ENCODE measurements around the gene TXLNA.

Gene TXLNA

DNA sequence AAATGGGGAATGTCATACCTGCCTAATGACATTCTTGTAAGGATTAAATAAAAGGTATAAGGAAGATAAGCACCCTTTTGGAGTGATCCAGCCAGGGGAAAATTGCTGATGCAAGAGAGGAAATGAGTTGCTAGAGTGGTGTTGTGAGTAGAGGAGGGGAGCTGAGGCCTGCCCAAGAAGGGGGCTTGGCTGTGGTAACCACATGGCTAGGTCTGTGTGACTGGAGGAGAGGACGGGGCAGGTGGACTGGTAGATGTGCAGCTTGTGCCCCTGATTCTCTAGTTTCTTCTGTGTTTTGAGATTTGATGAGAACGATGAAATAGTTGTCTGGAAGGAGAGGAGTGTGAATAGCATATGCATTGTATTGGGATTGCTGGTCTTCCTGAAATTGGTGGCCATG, 6.6 kb downstream of the TXLNA start:
- no peak overlapping the region for H3K18ac ChIP-seq (ENCODE audit: low read length)
- peaks cover 4% of the 10 kb centered on the region for H3K4me1 ChIP-seq (ENCODE audit: control insufficient read depth, low read depth, low read length)
- no peak overlapping the region for H2BK5ac ChIP-seq (ENCODE audit: low read length)
- no peak overlapping the region for H3K27ac ChIP-seq (ENCODE audit: low read depth, low read length)
- WGBS (ENCODE audit: extremely low coverage, insufficient coverage, low lambda C conversion rate), result 100% methylated on average over 1 of the region's 2 CpGs
- H3K23ac ChIP-seq (ENCODE audit: low read length), result no peak overlapping the region
- H3K4ac ChIP-seq (ENCODE audit: low read depth, low read length), result no peak overlapping the region
- H3K4me2 ChIP-seq (ENCODE audit: low read length), result no peak overlapping the region
- H3K79me1 ChIP-seq (ENCODE audit: low read length), result peaks cover 25% of the 10 kb centered on the region
- peak; percentile 64 for DNase-seq
- H4K8ac ChIP-seq (ENCODE audit: low read depth, low read length), result no peak overlapping the region
- no peak overlapping the region for H4K5ac ChIP-seq (ENCODE audit: low read length)
- H2AK5ac ChIP-seq (ENCODE audit: low read length), result no peak overlapping the region
- peaks cover 28% of the 10 kb centered on the region for H3K79me2 ChIP-seq (ENCODE audit: control insufficient read depth, insufficient read depth, low read length)
- H3K36me3 ChIP-seq (ENCODE audit: control insufficient read depth, insufficient read depth, low read length), result peaks cover 33% of the 10 kb centered on the region
- H3K9ac ChIP-seq (ENCODE audit: low read length), result peak overlapping the region; percentile 31
- H2BK120ac ChIP-seq (ENCODE audit: low read depth, low read length), result no peak overlapping the region
- no peak overlapping the region for H2BK15ac ChIP-seq (replicated peaks; ENCODE audit: low read depth)
- H3K56ac ChIP-seq (ENCODE audit: low read length), result no peak overlapping the region
- no peaks in the 10 kb centered on the region for H3K27me3 ChIP-seq (ENCODE audit: insufficient read depth, low read length, poor library complexity)
- no peak overlapping the region for H3K4me3 ChIP-seq (ENCODE audit: low read length)

DNA sequence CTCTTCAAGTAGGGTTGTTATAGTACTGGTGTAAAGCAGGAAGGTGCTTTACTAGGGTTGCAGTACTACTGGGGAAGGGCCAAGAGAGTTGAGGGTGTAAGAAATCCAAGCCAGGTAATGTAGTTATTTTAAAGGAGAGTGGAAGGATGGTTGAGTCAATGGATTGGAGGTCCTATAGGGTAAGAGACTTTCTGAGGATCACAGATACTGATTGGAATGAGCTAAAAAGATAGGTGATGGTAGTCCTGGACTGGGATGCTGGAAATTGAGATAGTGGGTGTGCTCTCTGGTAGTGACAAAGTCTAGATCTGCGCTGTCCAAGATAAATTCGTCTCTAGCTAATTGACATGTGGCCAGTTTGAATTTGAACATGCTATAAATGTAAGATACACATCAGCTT, 7.0 kb downstream of the TXLNA start:
- Histone ChIP-seq H3K4me2 (ENCODE audit: low read length) (no peak overlapping the region), H3K18ac (ENCODE audit: low read length) (no peak overlapping the region), H3K4me3 (ENCODE audit: low read length) (no peak overlapping the region), H2AK5ac (ENCODE audit: low read length) (no peak overlapping the region), H2BK15ac (replicated peaks; ENCODE audit: low read depth) (no peak overlapping the region), H4K5ac (ENCODE audit: low read length) (no peak overlapping the region), H2BK5ac (ENCODE audit: low read length) (peak overlapping the region; percentile 22), H4K8ac (ENCODE audit: low read depth, low read length) (no peak overlapping the region), H3K23ac (ENCODE audit: low read length) (no peak overlapping the region), H3K79me1 (ENCODE audit: low read length) (peaks cover 21% of the 10 kb centered on the region), H3K27me3 (ENCODE audit: insufficient read depth, low read length, poor library complexity) (no peaks in the 10 kb centered on the region), H3K9ac (ENCODE audit: low read length) (peak overlapping the region; percentile 31), H3K36me3 (ENCODE audit: control insufficient read depth, insufficient read depth, low read length) (peaks cover 35% of the 10 kb centered on the region), H2BK120ac (ENCODE audit: low read depth, low read length) (no peak overlapping the region), H3K56ac (ENCODE audit: low read length) (no peak overlapping the region), H3K4me1 (ENCODE audit: control insufficient read depth, low read depth, low read length) (no peaks in the 10 kb centered on the region), H3K4ac (ENCODE audit: low read depth, low read length) (no peak overlapping the region), H3K79me2 (ENCODE audit: control insufficient read depth, insufficient read depth, low read length) (peaks cover 24% of the 10 kb centered on the region), H3K27ac (ENCODE audit: low read depth, low read length) (no peak overlapping the region)
- no peak for DNase-seq
- WGBS (ENCODE audit: extremely low coverage, insufficient coverage, low lambda C conversion rate), result no CpG with 5 or more reads among the region's 2 CpGs

DNA sequence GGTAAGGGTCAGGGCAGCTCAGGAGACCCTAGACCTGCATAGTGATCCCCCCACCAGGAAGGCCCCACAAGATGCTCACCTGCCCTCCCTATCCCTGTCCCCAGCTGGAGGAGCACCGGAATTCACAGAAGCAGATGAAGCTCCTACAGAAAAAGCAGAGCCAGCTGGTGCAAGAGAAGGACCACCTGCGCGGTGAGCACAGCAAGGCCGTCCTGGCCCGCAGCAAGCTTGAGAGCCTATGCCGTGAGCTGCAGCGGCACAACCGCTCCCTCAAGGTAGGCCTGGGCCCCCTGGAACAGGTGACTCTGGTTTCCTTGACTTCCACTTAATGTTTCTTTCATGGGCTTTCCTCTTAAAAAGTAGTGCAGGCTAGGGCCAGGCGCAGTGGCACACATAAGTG, 8.4 kb downstream of the TXLNA start:
- Histone ChIP-seq H3K4ac (ENCODE audit: low read depth, low read length) (no peak overlapping the region), H4K5ac (ENCODE audit: low read length) (no peak overlapping the region), H4K8ac (ENCODE audit: low read depth, low read length) (no peak overlapping the region), H3K4me3 (ENCODE audit: low read length) (no peak overlapping the region), H3K9ac (ENCODE audit: low read length) (no peak overlapping the region), H3K23ac (ENCODE audit: low read length) (no peak overlapping the region), H3K4me1 (ENCODE audit: control insufficient read depth, low read depth, low read length) (no peaks in the 10 kb centered on the region), H2BK120ac (ENCODE audit: low read depth, low read length) (no peak overlapping the region), H2AK5ac (ENCODE audit: low read length) (no peak overlapping the region), H3K79me1 (ENCODE audit: low read length) (peaks cover 16% of the 10 kb centered on the region), H2BK15ac (replicated peaks; ENCODE audit: low read depth) (no peak overlapping the region), H3K4me2 (ENCODE audit: low read length) (no peak overlapping the region), H3K79me2 (ENCODE audit: control insufficient read depth, insufficient read depth, low read length) (peaks cover 17% of the 10 kb centered on the region), H2BK5ac (ENCODE audit: low read length) (no peak overlapping the region), H3K27me3 (ENCODE audit: insufficient read depth, low read length, poor library complexity) (no peaks in the 10 kb centered on the region), H3K36me3 (ENCODE audit: control insufficient read depth, insufficient read depth, low read length) (peaks cover 43% of the 10 kb centered on the region), H3K56ac (ENCODE audit: low read length) (no peak overlapping the region), H3K27ac (ENCODE audit: low read depth, low read length) (no peak overlapping the region), H3K18ac (ENCODE audit: low read length) (no peak overlapping the region)
- DNase-seq, result no peak
- WGBS (ENCODE audit: extremely low coverage, insufficient coverage, low lambda C conversion rate), result no CpG with 5 or more reads among the region's 9 CpGs

DNA sequence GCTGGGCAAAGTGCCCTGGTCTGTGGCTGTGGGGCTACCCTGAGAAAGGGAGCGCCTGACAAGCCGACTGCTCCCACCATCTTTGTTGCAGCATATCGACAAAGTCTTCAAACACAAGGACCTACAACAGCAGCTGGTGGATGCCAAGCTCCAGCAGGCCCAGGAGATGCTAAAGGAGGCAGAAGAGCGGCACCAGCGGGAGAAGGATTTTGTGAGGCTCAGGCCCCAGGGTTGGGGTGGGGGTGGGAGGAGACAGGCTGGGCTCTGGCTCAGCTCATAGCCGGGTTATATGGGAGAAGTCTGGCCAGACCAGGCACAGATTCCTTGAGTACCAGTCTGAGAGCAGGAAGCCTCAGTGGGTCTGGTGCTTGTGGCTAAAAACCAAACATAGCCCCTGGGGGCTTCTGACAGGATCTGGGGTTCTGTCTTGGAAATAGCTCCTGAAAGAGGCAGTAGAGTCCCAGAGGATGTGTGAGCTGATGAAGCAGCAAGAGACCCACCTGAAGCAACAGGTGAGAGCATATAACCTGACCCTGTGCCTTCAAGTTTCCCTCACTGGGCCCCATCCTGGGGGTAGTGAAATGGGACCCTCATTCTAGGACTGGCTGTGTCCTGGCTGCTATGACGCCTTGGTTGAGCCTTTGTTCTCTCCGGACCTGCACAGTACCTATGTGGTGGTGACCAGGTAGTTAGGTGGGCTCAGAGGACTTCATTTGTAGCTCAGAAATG, 12.9 kb downstream of the TXLNA start:
- Histone ChIP-seq H3K23ac (ENCODE audit: low read length) (no peak overlapping the region), H3K79me2 (ENCODE audit: control insufficient read depth, insufficient read depth, low read length) (no peaks in the 10 kb centered on the region), H2BK15ac (replicated peaks; ENCODE audit: low read depth) (no peak overlapping the region), H2BK5ac (ENCODE audit: low read length) (no peak overlapping the region), H3K27ac (ENCODE audit: low read depth, low read length) (no peak overlapping the region), H3K4ac (ENCODE audit: low read depth, low read length) (no peak overlapping the region), H4K8ac (ENCODE audit: low read depth, low read length) (no peak overlapping the region), H2AK5ac (ENCODE audit: low read length) (no peak overlapping the region), H3K9ac (ENCODE audit: low read length) (no peak overlapping the region), H2BK120ac (ENCODE audit: low read depth, low read length) (no peak overlapping the region), H3K36me3 (ENCODE audit: control insufficient read depth, insufficient read depth, low read length) (peaks cover 53% of the 10 kb centered on the region), H3K4me2 (ENCODE audit: low read length) (no peak overlapping the region), H3K27me3 (ENCODE audit: insufficient read depth, low read length, poor library complexity) (no peaks in the 10 kb centered on the region), H3K79me1 (ENCODE audit: low read length) (peaks cover 5% of the 10 kb centered on the region), H3K4me3 (ENCODE audit: low read length) (no peak overlapping the region), H3K18ac (ENCODE audit: low read length) (no peak overlapping the region), H4K5ac (ENCODE audit: low read length) (no peak overlapping the region), H3K4me1 (ENCODE audit: control insufficient read depth, low read depth, low read length) (no peaks in the 10 kb centered on the region), H3K56ac (ENCODE audit: low read length) (no peak overlapping the region)
- DNase-seq, result no peak
- WGBS (ENCODE audit: extremely low coverage, insufficient coverage, low lambda C conversion rate), result no CpG with 5 or more reads among the region's 8 CpGs

DNA sequence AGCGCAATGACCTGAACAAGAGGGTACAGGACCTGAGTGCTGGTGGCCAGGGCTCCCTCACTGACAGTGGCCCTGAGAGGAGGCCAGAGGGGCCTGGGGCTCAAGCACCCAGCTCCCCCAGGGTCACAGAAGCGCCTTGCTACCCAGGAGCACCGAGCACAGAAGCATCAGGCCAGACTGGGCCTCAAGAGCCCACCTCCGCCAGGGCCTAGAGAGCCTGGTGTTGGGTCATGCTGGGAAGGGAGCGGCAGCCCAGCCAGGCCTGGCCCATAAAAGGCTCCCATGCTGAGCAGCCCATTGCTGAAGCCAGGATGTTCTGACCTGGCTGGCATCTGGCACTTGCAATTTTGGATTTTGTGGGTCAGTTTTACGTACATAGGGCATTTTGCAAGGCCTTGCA, 15.5 kb downstream of the TXLNA start:
- Histone ChIP-seq H2BK120ac (ENCODE audit: low read depth, low read length) (no peak overlapping the region), H4K8ac (ENCODE audit: low read depth, low read length) (no peak overlapping the region), H3K4me1 (ENCODE audit: control insufficient read depth, low read depth, low read length) (peaks cover 3% of the 10 kb centered on the region), H3K23ac (ENCODE audit: low read length) (no peak overlapping the region), H2BK5ac (ENCODE audit: low read length) (no peak overlapping the region), H3K79me2 (ENCODE audit: control insufficient read depth, insufficient read depth, low read length) (no peaks in the 10 kb centered on the region), H2BK15ac (replicated peaks; ENCODE audit: low read depth) (no peak overlapping the region), H4K5ac (ENCODE audit: low read length) (no peak overlapping the region), H3K27ac (ENCODE audit: low read depth, low read length) (no peak overlapping the region), H3K9ac (ENCODE audit: low read length) (no peak overlapping the region), H3K4me2 (ENCODE audit: low read length) (no peak overlapping the region), H3K79me1 (ENCODE audit: low read length) (no peaks in the 10 kb centered on the region), H3K4me3 (ENCODE audit: low read length) (no peak overlapping the region), H2AK5ac (ENCODE audit: low read length) (no peak overlapping the region), H3K27me3 (ENCODE audit: insufficient read depth, low read length, poor library complexity) (no peaks in the 10 kb centered on the region), H3K4ac (ENCODE audit: low read depth, low read length) (no peak overlapping the region), H3K18ac (ENCODE audit: low read length) (no peak overlapping the region), H3K36me3 (ENCODE audit: control insufficient read depth, insufficient read depth, low read length) (peaks cover 45% of the 10 kb centered on the region), H3K56ac (ENCODE audit: low read length) (no peak overlapping the region)
- DNase-seq, result no peak
- WGBS (ENCODE audit: extremely low coverage, insufficient coverage, low lambda C conversion rate), result no CpG with 5 or more reads among the region's 6 CpGs

DNA sequence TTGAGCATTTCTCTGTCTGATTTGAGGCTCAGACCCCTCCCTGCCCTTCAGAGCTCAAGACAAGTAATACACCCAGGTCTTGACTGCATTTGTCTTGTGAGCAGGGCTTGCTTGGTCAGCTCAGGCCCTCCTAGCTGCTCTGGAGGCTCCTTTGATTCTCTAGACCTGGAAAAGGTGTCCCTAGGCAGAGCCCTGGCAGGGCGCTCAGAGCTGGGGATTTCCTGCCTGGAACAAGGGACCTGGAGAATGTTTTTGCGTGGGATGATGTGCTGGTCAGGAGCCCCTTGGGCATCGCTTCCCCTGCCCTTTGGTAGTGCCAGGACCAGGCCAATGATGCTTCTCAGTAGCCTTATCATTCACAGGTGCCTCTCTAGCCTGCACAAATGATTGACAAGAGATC, 16.1 kb downstream of the TXLNA start:
- Histone ChIP-seq H3K4me1 (ENCODE audit: control insufficient read depth, low read depth, low read length) (peaks cover 4% of the 10 kb centered on the region), H3K23ac (ENCODE audit: low read length) (no peak overlapping the region), H2BK5ac (ENCODE audit: low read length) (no peak overlapping the region), H3K79me2 (ENCODE audit: control insufficient read depth, insufficient read depth, low read length) (no peaks in the 10 kb centered on the region), H2BK15ac (replicated peaks; ENCODE audit: low read depth) (no peak overlapping the region), H3K27ac (ENCODE audit: low read depth, low read length) (no peak overlapping the region), H3K18ac (ENCODE audit: low read length) (no peak overlapping the region), H3K79me1 (ENCODE audit: low read length) (no peaks in the 10 kb centered on the region), H3K9ac (ENCODE audit: low read length) (no peak overlapping the region), H2AK5ac (ENCODE audit: low read length) (no peak overlapping the region), H4K5ac (ENCODE audit: low read length) (no peak overlapping the region), H2BK120ac (ENCODE audit: low read depth, low read length) (no peak overlapping the region), H3K4me2 (ENCODE audit: low read length) (no peak overlapping the region), H3K4ac (ENCODE audit: low read depth, low read length) (no peak overlapping the region), H4K8ac (ENCODE audit: low read depth, low read length) (no peak overlapping the region), H3K56ac (ENCODE audit: low read length) (no peak overlapping the region), H3K27me3 (ENCODE audit: insufficient read depth, low read length, poor library complexity) (no peaks in the 10 kb centered on the region), H3K4me3 (ENCODE audit: low read length) (no peak overlapping the region), H3K36me3 (ENCODE audit: control insufficient read depth, insufficient read depth, low read length) (peaks cover 40% of the 10 kb centered on the region)
- DNase-seq, result no peak
- WGBS (ENCODE audit: extremely low coverage, insufficient coverage, low lambda C conversion rate), result no CpG with 5 or more reads among the region's 3 CpGs
